ENCODE measurements around the gene FAM181A.
A peak's percentile ranks its signal among the peaks of the same experiment; 100 is the strongest.

Gene FAM181A

GRCh38 chr14:93930296-93930988, 3.3 kb downstream of the FAM181A start:
- no peak for DNase-seq

- DNase-seq: no peak
Observed at GRCh38 chr14:93930989-93931307, 3.8 kb downstream of the FAM181A start.

GRCh38 chr14:93932642-93933041, 5.5 kb downstream of the FAM181A start:
- no peak for DNase-seq

GRCh38 chr14:93935213-93935612, 8.1 kb downstream of the FAM181A start:
- DNase-seq: no peak

DNA sequence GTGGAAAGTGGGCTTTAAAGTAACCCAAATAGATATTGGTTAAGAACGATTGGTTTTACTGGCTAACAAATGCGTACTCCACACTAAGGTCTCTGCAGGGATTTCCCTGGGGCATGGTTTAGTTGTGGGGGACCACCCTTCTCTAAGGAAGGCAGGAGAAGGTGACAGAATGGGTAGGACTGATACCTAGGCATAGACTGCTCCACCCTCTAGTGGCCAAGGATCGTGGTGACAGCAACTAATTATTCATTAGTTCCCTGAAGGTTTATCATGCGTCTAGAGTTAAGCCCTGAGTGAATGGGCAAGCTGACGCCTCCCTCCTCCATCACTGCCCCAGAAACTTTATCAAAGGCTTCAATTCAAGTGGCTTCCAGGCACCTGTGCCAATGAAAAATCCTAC, 9.1 kb downstream of the FAM181A start:
- DNase-seq: no peak

- no peak for DNase-seq
Observed at GRCh38 chr14:93936926-93937325, 9.8 kb downstream of the FAM181A start.

- DNase-seq: no peak
Observed at GRCh38 chr14:93937519-93937918, 10.4 kb downstream of the FAM181A start.

GRCh38 chr14:93938751-93939303, 11.7 kb downstream of the FAM181A start:
- no peak for DNase-seq

DNA sequence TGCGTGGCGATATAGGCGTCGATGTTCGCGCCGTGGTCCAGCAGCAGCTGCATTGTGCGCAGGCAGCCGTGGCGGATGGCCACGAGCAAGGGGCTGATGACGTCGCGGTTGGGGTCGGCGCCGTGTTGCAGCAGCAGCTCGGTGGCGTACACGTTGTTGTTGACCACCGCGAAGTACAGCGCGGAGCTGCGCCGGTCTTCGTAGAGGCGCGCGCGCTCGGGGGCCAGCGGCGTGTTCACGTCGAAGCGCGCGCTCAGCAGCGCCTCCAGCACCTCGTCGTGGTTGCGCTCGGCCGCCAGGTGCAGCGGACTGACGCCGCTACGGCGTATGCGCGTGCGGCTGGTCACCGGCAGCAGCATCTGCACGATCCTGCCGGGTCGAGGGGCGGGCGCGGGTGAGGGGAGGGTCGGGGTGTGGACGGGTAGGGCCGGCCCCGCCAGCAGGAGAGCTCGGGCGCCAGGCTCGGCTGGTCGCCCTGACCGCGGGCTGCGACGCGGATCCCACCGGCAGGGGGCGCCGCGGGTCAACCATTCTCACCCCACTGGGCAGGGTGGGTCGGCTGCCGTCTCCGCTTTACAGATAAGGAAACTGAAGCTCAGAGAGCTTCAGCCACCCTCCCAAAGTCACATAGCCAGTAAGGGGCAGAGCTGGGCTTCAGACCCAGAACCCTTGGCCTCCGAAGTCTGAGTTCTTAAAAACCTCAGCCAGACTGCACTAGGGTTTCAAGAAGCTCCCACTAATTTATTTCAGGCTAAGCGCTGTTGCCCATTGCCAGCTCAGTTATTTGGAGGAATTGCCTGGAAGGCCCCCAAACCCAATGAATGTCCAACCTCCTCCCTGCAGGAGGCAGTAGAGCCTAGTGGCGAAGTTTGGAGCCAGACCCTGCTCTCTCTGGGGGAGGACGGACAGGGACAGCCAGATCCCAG, 12.4 kb downstream of the FAM181A start:
- DNase-seq: peak; percentile 55

- no peak for DNase-seq
Observed at GRCh38 chr14:93940437-93940836, 13.3 kb downstream of the FAM181A start.

GRCh38 chr14:93941293-93941910, 14.3 kb downstream of the FAM181A start:
- DNase-seq: peak; percentile 29

- DNase-seq: peak; percentile 7
Observed at GRCh38 chr14:93943052-93943451, 15.9 kb downstream of the FAM181A start.

DNA sequence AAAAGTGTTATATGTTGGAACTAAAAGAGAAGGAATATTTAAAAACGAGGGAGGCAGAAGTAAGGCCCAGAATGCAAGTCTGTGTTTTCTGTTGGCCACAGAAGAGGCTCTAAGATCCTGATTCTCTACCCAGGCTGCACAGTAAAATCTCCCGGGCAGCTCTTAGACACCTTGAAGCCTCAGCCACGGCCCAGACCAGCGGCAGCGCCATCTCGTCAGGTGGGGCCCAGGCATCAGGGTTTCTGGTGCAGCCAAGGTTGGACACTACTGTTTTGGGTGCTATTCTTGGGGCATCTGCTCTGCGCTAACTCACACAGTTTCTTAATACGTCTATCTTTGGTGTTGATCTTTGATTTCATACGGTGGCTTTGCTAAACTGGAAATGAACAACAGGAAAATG, 16.8 kb downstream of the FAM181A start:
- DNase-seq: no peak

- no peak for DNase-seq
Observed at GRCh38 chr14:93944348-93945069, 17.4 kb downstream of the FAM181A start.

- DNase-seq: no peak
Observed at GRCh38 chr14:93945070-93945399, 17.9 kb downstream of the FAM181A start.

DNA sequence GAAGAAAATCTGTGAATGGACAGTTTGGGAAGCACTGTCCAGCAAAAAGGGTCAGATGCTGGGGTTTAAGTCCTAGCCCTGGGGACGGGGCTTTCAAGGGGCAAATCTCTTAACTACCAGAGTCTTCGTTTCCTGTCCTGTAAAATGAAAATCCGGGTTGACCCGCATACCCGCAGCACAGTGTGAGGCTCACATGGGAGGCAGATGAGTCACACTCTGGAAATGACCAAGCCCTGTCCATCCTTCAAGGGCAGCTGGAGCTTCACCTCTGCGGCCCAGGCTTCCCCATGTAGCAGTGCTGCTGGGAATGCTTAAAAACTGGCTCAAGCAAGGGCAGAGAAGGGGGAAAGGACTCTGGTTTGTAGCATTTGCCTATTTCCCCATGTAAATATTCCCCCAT, 19.0 kb downstream of the FAM181A start:
- DNase-seq: no peak

DNA sequence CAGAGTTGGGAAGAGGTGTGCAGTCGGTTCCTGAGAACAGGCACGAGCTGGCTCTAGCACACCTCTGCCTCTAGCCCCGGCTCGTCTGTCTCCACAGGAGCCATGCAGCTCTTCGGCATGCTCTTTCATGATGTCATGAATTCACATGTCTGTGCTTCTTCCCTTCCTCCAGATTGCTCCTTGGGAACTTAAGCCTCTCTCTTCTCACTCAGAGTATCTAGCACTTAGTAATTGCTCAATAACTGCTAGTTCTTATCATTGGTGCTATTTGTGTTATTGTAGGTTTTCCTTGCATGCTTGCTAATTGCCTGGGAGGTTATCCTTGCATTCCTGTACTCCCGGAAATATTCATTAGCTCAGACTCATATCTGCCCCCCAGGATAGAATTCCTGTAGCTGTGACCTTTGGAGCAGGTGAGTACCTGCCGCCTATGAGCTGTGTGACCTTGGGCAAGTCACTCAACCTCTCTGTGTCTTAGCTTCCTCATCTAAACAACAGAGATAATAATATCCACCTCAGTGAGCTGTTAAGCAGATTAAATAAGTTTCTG, 19.5 kb downstream of the FAM181A start:
- DNase-seq: no peak

DNA sequence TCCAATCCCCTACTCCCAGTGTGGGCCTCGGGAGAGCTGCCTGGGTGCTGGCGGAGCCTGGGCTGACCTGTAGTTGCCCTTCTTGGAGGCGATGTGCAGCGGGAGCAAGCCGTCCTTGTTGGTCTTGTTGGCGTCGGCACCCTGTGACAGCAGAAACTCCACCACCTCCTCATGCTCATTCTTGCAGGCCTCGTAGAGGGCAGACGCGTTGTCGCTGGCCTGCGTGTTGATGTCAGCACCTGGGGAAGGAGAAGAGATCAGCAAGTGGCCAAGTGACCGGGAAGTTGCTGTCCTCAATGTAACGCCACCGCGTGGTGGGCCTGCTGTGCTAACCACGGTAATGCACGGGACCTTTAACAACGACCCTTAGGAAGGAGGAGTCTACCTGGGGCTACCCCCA, 20.1 kb downstream of the FAM181A start:
- DNase-seq: no peak

- DNase-seq: no peak
Observed at GRCh38 chr14:93949511-93950075, 22.4 kb downstream of the FAM181A start.

- DNase-seq: no peak
Observed at GRCh38 chr14:93950948-93951634, 23.9 kb downstream of the FAM181A start.

DNA sequence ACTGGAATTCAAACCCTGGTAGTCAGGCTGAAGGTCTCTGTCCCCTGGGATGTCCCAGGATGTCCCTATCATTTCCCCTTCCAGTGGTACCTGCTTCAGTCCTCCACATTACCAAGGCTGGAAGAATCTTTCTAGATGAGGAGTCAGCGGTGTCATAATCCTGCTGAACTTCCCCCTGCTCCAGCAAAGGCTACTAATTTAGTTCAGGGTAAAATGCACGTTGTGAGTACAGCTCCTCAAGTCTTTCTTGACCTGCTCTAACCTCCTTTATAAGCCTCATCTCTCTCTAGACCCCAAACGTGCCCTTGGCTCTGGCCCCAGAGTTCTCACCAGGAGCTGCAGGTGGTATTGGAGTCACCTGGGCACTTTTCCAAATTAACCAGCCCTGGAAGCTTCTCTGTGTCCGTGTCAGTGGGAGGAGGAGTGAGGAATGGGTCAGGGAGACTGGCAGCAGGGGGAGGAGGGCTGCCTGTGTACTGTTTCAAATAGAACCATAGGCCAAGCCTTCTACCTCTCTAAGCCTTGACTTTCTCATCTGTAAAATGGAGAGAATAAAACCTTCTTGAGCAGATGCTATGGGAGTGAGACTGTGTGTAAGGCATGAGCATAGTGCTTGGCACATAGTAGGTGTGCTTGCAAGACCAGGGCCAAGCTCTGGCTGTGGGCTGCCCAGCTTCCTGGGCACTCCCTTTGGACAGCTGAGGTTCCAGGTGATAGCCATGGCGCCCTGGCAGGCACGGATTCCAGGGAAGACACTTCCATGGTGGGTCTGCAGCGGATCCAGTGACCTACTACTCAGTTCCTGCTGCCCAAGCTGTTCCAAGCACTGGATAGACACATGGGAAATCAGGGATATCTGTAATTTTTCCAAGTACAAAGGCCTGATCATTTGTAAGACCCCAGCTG, 24.7 kb downstream of the FAM181A start:
- DNase-seq: no peak

Data from fibroblast of skin of right quadriceps (primary cell).